HG03064 (cell line): ENCODE results near the gene THBS3.
"Not testable (repeated sequence)": the region's sequence is repeated elsewhere in the genome, so short reads cannot be mapped to it uniquely, and the experiment has no call there.

Source experiments
- ATAC-seq: cut with Tn5 transposase; IDR thresholded peaks from one replicate; pipeline ENCODE4 v1.9.1; 2021; ENCODE audit warnings: low read depth; ENCODE audit not compliant: unreplicated experiment

Gene THBS3

DNA sequence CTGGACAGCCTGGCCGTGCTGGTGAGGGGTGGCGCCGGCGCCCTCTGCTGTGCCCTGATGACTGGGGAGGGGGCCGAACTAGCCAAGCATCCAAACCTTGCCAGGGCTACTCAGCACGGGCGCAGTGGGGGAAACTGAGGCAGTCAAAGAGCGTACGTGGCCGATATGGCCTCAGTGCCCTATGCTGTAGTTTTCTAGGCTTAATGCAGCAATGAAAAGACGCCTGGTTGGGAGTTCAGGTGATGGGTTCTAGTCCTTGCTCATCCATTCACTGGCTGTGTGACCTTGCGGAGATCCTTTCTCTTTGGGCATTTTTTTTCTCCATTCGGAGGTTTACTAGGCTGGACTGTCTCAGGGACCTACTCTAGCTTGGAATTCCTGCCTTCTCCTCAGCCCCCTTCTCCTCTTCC is 1.6 kb upstream of the THBS3 start:
- no peak for ATAC-seq

DNA sequence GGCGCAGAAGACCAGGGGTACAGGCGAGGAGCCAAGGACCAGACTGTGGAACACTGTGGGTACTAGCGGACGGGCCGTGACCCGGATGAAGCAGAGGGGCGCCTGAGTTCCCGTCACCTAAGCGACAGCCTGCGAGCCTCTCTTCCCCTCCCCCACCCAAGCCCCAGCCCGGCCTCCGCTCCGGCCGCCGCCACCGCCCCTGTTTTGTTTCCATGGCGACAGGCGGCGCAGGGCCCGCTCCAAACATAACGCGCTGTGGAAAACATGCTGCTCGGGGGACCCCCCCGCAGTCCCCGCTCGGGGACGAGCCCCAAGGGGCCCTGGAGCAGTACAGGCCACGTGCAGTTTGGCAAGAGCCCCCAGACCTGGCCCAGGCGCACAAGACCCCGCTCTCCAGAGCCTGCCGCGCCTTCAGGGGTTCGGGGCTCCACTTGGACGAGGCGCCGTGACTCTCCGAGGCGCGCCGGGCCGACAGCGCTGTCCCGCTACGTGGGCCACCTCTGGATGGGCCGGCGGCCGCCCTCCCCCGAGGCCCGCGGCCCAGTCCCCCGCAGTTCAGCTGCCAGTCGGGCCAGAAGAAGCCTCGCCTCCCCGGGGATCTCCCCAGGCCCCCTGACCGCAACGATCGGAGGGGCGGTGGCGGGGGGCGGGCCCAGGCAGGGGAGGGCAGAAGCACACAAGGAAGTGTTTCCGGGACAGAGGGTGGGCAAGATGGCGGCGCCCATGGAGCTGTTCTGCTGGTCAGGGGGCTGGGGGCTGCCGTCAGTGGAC is 1.0 kb upstream of the THBS3 start, which contains the start of gene MTX1:
Gene MTX1, plus strand, starts transcription at position 155 of the 771 bp plus-strand sequence. Its CDS starts 110 bp downstream, at position 265.
- peak; percentile 64 for ATAC-seq

DNA sequence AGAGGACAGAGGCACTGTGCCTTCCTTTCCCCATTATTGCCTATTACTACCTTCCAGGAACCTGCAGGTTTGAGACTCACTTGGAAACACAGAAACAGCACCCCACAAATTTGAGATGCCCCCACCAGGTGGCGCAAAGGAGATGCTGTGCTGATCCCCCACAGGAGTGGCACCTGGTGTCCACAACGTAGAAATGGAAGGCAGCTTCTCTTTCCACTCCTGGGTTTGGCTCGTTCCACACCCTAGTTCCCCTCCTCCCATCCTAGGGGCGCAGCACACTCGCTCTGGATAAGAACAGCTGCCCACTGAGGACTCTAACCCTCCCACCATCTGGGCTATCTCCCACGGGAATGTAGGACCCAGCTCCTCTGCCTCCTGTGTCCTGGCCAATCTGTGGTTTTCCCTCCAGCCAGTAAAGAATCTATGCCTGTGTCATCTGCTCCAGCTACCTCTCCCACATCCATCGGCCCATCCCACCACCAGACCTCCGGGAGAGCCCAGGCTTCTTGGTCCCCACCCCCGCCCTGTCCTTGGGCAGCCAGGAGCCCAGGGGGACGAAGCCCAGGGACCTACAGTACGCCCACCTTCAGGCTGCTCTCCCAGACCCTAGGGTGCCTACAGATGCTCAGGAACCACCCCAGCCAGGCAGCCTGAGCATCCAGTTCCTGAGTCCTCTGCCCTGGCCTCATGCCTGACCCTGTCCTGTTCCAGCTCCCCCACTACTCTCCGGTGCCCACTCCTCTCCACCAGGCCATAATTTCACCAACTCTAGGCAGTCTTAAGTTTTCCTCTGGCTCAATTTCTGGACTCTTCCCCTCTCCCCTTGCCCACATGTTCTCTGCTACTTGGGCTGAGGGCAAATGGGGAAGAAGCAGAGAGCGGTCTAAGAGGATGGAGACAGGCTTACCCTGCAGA is 549 bp downstream of the THBS3 start:
- no peak for ATAC-seq

DNA sequence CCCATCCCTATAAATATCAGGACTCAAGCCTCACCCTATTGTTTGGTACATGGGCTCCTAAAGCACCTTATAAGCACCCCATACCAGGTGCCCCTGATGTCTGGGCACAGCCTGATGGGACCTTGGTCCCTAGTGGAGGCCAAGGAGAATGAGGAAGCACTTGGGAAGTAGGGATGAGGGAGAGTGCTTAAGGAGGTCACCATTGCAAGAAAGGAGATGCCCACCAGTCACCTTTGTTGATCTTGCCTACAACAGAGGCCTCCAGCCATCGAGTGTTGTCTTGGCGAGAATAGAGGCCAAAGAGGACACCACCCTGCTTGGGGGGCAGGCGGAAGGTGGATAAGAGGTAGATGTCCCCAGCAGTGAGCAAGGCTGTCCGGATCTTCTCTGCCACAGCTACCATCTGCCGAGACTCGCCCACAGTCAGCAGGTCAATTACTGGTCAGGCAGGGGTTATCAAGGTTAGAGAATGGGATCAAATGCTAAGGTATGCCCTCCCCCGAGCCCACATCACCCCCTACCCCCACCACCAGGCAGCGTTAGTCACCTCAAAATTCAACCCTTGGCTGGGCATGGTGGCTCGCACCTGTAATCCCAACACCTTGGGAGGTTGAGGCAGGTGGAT is 1.6 kb downstream of the THBS3 start:
- ATAC-seq: no peak

DNA sequence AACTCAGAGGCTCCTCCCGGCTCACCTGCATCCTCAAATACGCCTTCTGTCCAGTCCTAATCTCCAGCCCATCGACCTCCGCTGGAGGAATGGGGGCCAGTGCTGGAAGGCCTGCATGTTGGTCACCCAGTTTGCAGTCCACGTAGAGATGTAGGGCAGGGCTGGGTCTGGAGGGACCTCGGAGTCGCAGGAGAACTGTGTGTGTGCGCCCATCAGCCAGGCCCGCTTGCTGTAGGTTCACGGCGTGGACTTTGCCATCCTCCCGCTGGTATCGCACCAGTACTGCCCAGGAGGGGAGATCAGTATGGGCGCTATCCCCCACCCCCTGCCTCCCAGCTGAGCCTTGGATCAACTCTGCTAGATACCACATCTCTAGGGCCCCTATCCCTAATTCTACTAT is 2.7 kb downstream of the THBS3 start:
- ATAC-seq: no peak

DNA sequence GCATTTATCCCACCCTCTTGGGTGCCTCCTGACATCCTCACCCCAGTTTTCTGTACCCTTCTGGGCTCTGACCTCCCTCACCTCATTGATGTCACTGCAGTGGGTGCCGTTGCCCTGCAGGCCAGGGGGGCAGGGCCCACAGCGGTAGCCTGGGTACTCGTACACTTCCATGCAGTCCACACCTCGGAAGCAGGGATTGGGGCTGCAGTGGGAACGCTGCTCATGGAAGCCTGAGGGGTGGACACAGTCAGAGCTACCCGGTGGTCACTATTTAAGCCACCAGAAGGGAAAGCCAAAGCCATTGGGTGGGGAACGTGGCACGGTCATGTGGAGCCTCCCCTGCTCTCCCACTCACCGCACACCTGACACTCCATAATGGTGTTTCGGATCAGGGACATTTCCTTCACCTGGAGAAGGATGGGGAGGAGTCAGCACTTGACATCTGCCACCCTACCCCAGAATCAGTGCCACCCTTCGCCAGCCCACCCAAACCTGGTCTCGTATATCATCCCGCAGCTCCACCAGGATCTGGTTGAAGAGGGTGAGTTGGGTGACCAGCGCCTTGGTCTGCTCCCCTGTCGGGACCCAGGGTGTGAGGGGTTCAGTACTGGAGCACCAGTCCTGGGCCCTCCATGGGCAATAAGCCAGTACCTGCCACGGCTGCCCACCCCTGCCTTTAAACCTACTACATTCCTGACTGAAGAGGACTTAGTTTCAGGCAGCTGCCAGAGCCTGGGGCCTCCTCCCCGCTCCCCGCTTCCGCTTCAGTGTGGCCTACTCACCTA is 4.8 kb downstream of the THBS3 start:
- ATAC-seq: no peak

DNA sequence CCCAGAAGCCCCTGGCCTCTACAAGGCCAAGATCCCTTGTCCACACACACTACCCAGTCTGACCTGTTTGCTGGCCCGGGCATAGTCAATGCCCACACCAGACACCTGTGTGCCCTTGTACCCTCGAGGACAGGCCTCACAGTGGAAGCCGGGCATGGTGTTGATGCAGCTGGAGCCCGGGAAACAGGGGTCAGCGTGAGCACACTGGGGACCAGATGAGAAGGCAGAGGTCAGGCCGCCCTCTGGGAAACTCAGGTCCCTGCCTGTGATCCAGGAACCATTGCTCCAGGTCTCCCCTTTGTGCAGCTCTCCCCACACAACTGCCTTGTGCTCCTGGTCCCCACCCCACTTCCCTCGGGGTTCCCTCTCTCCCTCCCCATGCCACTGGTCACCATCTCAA is 5.5 kb downstream of the THBS3 start:
- no peak for ATAC-seq

DNA sequence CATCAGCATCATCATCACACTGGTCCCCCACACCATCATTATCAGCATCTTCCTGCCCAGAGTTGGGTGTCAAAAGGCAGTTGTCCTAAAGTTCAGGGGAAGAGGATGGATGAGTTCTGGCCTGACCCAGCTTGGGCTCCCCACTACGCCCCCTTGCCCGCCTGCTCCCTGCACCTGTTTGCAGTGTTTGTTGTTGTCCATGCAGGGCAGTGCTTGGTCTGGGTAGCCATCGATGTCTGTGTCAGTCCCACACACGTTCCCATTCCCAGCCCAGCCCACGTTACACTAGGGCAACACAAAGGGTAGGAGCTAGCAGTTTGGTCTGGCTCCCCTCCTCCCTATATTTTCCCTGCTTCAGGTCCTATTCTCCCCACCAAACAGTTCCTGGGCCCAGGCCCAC is 6.8 kb downstream of the THBS3 start:
- ATAC-seq: no peak

DNA sequence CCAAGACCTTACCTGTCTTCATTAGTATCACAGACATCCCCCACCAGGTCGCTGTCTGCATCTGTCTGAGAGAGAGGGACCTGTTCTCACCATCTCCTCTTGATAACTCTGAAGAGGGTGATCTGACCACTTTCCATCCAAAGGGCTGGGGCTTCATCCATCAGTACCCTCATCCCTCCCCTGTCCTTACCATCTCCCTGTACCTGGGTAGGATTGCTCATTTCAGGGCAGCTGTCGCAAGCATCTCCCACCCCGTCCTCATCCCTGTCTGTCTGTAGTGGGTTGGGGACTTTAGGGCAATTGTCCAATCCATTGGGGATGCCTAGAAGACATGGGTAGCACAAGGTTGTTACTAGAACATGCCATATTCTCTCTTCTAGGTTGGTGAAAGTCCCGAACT is 7.9 kb downstream of the THBS3 start:
- no peak for ATAC-seq

DNA sequence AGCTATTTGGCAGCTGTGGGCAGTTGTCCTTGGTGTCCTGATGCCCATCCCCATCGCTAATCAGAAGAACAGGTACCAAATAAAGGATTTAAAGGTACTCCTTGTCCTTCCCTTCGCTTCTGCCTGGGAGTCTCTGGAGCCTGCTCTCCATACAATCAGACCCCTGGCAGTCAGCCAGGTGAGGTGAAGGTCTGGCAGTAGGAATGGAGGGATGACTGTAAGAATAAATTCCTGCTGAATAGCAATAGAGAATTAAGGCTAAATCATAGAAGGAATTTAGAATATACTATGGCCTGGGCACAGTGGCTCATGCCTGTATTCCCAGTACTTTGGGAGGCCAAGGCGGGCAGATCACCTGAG is 9.2 kb downstream of the THBS3 start:
- no peak for ATAC-seq

DNA sequence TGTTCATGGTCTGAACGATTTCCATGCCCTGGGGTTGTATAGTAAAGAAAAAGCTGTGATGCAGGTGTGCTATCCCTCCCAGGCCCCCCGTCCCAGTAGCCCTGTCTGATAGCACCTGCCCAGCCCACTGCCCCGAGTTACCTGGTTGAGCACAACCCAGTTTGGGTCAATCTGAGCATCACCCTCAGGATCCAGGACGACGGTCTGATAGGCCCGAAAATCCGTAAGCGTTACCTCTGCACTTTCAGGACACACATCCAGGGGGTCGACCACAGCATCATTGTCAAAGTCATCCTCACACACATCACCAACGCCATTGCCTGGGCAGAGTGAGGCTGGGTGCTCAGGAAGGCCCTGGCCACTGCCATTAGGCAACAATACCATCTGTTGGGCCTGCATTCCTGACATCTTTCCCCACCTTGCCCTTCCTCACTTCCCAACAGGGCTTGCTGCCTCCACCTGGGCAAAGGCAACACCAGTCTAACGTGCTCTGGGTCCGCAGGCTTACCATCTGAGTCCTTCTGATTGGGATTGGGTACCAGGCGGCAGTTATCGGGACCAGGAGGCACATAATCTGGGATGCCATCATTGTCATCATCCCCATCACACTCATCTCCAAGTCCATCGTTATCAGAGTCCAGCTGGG is 9.7 kb downstream of the THBS3 start:
- no peak for ATAC-seq

DNA sequence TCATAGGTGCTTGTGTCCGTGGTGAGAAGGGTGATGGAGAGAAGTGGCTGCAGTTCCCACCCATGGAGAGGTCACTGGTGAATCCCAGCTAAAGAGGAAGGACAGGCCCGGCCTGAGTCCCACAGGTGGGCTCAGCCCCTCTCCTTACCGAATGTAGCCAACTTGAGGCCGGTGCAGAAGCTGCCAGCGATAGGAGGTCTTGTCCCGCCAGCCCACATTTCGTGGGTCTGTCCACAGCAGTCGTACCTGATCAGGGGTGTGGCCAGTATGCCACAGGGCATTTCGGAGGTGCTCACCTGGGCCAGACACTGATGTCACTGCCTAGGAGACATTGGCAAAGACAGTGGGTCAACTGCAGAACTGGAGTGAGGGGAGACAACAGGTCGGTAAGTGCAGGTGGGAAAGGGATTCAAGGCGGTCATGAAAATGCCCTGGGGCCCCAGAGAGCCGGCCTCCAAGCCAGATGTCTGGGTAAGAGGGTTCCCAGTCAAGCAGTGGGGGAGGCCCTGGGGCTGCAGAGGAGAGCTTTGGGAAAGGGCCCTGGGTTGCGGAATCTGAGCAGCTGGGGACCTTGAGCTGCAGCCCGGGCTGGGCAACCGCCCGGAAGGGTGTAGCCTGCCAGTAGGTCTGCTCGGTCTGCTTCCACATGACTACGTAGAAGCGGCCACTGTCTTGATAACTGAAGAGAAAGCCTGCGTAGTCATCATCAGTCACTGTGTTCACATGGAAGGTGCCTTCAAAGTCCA is 10.6 kb downstream of the THBS3 start:
- ATAC-seq: no peak

DNA sequence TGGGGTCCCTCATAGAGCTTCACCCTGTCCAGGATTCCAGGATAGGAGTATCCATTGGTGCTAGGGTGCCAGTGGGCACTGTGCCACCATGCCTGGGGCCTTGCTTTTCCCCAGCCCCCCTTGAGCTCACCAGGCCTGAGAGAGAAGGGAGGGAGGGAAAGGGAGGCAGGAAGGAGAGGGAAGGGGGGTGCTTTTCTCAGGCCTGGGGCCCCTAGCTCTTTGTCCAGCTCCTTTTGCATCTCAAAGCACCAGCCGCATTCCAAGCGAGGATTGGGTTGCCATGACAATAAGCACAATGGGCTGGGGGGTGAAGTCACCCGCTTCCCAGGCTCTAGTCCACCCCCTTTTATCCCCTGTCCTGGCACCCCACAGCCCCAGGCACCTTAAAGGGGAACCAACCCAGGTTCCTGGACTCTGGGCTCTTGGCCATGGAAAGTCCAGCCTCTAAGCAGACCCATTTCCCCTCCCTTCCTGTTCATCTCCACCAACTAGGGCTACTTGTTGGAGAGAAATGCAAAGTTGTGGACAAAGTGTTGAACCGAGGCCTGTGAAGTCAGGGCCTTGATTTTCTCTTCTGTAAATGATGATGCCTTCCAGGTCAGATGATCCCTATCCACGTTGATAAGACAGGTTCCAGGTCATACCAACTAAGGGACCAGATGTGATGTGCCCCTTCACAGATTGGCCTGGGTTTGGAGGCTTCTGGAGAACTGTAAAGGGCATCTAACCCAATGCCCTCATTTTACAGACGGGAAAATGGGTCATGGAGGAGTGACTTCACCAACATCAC is 11.4 kb downstream of the THBS3 start:
- no peak for ATAC-seq

DNA sequence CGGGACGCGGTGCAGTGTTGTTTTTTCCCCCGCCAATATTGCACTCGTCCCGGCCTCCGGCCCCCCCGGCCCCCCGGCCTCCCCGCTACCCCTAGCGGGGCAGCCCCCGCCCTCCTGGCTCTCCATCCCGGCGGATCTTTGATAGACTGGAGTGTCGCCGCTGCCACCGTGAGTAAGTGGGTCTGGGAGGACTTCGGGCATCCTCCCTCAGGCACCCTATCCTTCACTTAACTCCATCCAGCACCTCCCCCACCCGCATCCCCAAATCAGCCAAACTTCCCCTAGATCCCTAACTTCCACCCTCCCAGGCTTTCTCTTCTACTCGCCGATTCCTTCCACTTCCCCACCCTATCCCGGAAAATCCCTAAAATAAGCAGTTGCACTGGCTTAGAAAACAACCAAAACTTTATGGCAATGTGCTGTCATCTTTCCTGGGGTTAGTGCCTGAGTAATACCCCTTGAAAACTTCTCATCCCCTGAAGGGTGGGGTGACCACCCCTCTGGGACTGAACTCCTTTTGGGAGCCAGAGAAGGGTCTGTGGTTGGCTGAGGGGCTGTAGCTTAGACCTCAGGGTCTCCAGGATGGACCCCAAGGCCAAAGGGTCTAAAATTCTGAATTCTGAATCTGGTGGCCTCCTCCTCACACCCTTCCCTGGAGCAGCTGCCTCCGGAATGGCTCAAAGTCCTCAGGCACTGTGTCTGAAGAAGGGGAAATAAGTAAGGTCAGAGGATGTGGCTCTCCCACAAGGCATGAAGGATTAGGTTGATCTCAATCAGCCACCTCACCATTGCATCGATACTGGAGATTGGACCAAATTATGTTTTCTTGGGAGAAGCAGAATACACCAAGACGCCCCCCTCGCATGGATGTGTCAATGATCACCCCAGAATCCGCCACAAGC is 12.2 kb downstream of the THBS3 start:
- no peak for ATAC-seq

DNA sequence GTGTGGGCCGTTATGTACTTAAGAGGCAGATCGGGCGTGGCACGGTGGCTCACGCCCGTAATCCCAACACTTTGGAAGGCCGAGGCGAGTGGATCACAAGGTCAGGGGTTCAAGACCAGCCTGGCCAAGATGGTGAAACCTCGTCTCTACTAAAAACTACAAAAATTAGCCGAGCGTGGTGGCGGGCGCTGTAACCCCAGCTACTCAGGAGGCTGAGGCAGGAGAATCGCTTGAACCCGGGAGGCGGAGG is 13.8 kb downstream of the THBS3 start:
- not testable (repeated sequence) for ATAC-seq

DNA sequence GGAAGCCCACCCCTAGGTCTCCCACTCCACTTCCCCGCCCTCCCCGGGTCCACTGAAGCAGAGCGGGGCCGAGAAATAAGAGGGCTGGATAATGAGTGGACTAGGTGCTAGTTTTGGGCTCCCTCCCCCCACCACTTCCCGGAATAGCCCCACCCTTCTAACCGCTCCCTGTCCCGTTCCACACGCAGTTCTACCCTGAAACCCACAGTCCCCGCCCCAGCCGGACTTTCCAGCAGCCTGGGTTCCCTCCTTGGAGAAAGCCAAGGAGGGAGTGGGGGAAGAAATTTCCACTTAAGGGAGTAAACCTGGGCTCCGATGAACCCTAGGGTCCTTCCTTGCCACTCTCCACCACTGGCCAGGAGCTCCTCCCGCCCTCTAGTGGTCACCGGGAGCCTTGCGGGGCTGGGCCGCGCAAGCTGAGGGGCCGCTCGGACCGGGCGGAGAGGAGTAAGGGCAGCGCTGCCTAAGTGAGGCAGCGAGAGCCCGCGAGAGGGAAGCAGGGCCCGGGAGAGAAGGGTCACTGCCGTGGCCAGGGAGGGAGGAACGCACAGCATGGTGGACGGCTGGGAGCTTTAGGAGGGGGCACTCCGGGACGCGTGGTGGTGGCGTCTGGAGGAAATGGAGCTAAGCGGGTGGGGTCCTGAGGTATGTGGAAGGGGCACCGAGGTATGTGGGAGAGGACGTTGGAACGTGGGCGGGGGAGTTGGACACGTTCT is 14.3 kb downstream of the THBS3 start:
- no peak for ATAC-seq
